Astrocyte (in vitro differentiated cells and primary cell): ENCODE measurements around the gene NFATC4.

Experiments used
- EZH2 ChIP-seq: IDR thresholded peaks from 2 replicates; pipeline ENCODE4 v1.6.1; 2012; ENCODE audit warnings: mild to moderate bottlenecking, low read length, inconsistent platforms; ENCODE audit not compliant: insufficient read depth
- TF ChIP-seq, protein P1 (sequence below): IDR thresholded peaks from 2 replicates; pipeline ENCODE4 v1.5.1; 2011; ENCODE audit warnings: low read depth, mild to moderate bottlenecking, inconsistent platforms, low read length, moderate library complexity; ENCODE audit not compliant: insufficient read depth

- TF ChIP-seq, protein P1, sequence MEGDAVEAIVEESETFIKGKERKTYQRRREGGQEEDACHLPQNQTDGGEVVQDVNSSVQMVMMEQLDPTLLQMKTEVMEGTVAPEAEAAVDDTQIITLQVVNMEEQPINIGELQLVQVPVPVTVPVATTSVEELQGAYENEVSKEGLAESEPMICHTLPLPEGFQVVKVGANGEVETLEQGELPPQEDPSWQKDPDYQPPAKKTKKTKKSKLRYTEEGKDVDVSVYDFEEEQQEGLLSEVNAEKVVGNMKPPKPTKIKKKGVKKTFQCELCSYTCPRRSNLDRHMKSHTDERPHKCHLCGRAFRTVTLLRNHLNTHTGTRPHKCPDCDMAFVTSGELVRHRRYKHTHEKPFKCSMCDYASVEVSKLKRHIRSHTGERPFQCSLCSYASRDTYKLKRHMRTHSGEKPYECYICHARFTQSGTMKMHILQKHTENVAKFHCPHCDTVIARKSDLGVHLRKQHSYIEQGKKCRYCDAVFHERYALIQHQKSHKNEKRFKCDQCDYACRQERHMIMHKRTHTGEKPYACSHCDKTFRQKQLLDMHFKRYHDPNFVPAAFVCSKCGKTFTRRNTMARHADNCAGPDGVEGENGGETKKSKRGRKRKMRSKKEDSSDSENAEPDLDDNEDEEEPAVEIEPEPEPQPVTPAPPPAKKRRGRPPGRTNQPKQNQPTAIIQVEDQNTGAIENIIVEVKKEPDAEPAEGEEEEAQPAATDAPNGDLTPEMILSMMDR: no peak
- TF ChIP-seq EZH2: no peak
Measured at GRCh38 chr14:24323341-24323740, 44.6 kb upstream of the NFATC4 start.
